Measurements from ENCODE around the gene MUC2.

DNA sequence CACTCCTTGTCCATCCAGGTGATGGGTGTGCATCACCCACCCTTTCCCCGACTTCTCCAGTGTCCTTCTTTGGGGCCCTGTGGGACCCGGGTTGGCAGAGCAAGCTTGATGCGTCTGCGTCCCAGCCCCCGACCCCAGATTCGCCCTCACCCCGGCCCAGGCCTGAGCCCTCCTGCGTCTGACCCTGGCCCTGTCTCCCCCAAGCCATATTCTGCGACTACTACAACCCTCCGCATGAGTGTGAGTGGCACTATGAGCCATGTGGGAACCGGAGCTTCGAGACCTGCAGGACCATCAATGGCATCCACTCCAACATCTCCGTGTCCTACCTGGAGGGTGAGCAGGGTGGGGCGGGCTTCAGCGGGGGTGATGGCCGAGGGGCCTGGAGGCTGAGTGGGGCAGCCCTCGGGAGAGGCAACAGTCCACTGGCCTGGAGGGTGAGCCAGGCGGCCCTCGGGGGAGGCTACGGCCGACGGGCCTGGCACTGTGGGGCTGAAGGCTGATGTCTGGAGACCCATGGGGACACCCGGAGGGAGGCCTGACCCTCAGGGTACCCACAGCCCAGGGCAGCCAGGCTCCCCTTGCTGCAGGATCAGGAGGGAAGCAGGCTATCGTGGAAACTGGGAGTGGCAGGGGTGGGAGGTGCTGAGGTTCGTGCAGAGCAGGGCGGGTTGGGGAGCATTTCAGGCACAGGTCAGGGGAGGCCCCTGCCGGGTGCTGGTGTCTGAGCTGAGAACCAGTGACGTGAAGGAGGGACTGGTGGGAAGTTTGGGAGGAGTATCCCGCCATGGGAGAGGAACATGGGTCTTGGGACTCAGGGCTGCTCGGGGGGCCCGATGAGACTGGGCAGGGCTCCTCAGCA, 15.3 kb downstream of the MUC2 start:
- TF ChIP-seq, protein P1, sequence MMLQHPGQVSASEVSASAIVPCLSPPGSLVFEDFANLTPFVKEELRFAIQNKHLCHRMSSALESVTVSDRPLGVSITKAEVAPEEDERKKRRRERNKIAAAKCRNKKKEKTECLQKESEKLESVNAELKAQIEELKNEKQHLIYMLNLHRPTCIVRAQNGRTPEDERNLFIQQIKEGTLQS (IDR thresholded peaks at IDR 0.05) = no peak
- TF ChIP-seq CEBPB (IDR thresholded peaks at IDR 0.05; ENCODE audit: low read depth) (no peak), POLR2A (IDR thresholded peaks at IDR 0.05; ENCODE audit: borderline replicate concordance, extremely low read depth, insufficient read depth, insufficient read length) (no peak), EZH2 (IDR thresholded peaks at IDR 0.05) (no peak), YY1 (IDR thresholded peaks at IDR 0.05; ENCODE audit: extremely low read depth, insufficient replicate concordance, low read depth, low read length) (no peak)
- TF ChIP-seq, protein P2, sequence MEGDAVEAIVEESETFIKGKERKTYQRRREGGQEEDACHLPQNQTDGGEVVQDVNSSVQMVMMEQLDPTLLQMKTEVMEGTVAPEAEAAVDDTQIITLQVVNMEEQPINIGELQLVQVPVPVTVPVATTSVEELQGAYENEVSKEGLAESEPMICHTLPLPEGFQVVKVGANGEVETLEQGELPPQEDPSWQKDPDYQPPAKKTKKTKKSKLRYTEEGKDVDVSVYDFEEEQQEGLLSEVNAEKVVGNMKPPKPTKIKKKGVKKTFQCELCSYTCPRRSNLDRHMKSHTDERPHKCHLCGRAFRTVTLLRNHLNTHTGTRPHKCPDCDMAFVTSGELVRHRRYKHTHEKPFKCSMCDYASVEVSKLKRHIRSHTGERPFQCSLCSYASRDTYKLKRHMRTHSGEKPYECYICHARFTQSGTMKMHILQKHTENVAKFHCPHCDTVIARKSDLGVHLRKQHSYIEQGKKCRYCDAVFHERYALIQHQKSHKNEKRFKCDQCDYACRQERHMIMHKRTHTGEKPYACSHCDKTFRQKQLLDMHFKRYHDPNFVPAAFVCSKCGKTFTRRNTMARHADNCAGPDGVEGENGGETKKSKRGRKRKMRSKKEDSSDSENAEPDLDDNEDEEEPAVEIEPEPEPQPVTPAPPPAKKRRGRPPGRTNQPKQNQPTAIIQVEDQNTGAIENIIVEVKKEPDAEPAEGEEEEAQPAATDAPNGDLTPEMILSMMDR (IDR thresholded peaks at IDR 0.05 in 2 of 3, conservative IDR thresholded peaks at IDR 0.05 in 1 of 3; ENCODE audit: borderline replicate concordance in 1 of 3, insufficient read depth in 1 of 3, low read depth in 2 of 3, low read length in 2 of 3) = no peak
